Measurements from ENCODE around the gene ST8SIA2. TPM values are rescaled to one million over a fixed set of nuclear protein-coding genes. Genes with fewer than 3 reads are reported as not detected.

ST8SIA2 gene
- total RNA-seq, 1 donor from 2014 or later, result 4.5 TPM

DNA sequence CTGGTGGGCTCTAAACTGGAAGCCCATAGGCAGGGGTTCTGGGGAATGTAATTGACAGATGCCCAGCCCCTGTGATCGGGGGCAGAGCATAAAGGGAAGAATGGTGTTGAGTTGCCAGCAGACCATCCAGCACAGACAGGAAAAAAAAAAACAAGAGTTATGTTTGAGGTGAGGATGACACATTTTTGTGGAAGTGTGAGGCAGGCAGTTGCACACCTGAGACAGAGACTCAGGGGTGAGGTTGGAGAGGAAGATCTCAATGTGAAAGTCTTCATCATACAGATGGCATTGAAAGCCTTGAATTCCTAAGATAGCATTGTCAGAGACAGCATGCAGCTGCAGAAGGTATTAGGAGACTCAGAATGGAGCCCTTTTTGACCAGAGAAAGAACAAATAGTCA is 18.6 kb upstream of the ST8SIA2 start:
- Mint-ChIP-seq H3K27ac (ENCODE audit: unreplicated experiment) (no peak overlapping the region), H3K27me3 (ENCODE audit: low read depth) (peaks cover 33% of the 10 kb centered on the region), H3K36me3 (ENCODE audit: low read depth) (no peaks in the 10 kb centered on the region), H3K4me3 (ENCODE audit: unreplicated experiment) (no peak overlapping the region), H3K4me1 (ENCODE audit: low read depth) (no peaks in the 10 kb centered on the region), H3K9me3 (ENCODE audit: low read depth) (peaks cover 5% of the 10 kb centered on the region)
- TF ChIP-seq, protein P1, sequence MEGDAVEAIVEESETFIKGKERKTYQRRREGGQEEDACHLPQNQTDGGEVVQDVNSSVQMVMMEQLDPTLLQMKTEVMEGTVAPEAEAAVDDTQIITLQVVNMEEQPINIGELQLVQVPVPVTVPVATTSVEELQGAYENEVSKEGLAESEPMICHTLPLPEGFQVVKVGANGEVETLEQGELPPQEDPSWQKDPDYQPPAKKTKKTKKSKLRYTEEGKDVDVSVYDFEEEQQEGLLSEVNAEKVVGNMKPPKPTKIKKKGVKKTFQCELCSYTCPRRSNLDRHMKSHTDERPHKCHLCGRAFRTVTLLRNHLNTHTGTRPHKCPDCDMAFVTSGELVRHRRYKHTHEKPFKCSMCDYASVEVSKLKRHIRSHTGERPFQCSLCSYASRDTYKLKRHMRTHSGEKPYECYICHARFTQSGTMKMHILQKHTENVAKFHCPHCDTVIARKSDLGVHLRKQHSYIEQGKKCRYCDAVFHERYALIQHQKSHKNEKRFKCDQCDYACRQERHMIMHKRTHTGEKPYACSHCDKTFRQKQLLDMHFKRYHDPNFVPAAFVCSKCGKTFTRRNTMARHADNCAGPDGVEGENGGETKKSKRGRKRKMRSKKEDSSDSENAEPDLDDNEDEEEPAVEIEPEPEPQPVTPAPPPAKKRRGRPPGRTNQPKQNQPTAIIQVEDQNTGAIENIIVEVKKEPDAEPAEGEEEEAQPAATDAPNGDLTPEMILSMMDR (IDR thresholded peaks at IDR 0.05), result no peak
- DNase-seq (ENCODE audit: low spot score), result no peak

DNA sequence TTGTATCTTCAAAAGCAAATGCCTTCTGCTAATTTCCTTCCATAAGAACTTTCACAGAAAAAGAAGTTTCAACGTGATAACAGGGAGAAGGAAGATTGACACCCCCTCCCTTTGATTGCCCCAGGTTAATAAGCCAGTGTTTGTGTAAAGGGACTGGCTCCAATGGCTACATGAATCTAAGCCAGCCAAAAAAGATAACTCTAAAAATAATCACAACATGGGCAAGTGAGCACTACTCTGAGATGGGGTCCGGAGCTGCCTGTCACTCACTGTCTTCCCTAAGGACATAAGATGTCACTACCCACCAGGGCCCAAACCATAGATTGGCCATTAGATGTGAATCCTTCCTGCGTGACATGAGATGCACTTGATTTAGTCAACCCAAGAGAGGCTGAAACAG is 17.6 kb upstream of the ST8SIA2 start:
- H3K4me3 Mint-ChIP-seq (ENCODE audit: unreplicated experiment), result no peak overlapping the region
- H3K9me3 Mint-ChIP-seq (ENCODE audit: low read depth), result peaks cover 7% of the 10 kb centered on the region
- peaks cover 36% of the 10 kb centered on the region for H3K27me3 Mint-ChIP-seq (ENCODE audit: low read depth)
- TF ChIP-seq, protein P1 (IDR thresholded peaks at IDR 0.05), result no peak
- no peak overlapping the region for H3K27ac Mint-ChIP-seq (ENCODE audit: unreplicated experiment)
- no peaks in the 10 kb centered on the region for H3K36me3 Mint-ChIP-seq (ENCODE audit: low read depth)
- no peak for DNase-seq (ENCODE audit: low spot score)
- H3K4me1 Mint-ChIP-seq (ENCODE audit: low read depth), result no peaks in the 10 kb centered on the region

DNA sequence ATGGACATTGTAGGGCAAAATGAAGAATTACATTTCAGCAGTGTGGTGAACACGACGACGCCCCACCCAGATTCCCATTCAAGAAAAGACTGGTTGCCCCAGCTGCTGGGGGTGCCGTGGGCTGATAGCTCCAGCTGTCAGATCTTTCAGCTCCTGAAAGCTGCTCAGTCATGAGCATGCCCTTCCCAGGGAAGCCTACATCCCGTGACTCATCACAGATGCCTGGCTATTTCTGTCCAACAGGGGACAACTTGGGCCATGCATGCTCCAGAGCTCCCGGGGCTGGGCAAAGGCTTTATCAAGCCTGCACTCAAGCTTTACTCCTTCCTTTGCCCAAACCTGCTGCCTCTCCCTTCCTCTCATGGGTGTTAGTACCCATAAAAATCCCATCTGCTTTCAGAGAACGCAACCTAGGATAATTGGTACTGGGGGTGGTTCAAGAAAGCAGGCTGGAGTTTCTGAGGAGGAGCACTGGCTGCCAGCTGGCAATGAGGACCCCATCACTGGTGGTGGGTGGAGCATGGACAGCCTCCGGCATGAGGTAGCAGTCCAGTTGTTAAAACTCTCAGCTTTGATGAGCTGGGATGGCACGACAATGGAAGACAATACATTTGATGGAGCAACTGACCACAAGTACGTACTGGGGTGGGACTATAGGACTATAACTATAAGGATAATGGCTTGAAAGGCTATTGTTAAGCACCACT is 16.4 kb upstream of the ST8SIA2 start:
- H3K9me3 Mint-ChIP-seq (ENCODE audit: low read depth), result peaks cover 7% of the 10 kb centered on the region

DNA sequence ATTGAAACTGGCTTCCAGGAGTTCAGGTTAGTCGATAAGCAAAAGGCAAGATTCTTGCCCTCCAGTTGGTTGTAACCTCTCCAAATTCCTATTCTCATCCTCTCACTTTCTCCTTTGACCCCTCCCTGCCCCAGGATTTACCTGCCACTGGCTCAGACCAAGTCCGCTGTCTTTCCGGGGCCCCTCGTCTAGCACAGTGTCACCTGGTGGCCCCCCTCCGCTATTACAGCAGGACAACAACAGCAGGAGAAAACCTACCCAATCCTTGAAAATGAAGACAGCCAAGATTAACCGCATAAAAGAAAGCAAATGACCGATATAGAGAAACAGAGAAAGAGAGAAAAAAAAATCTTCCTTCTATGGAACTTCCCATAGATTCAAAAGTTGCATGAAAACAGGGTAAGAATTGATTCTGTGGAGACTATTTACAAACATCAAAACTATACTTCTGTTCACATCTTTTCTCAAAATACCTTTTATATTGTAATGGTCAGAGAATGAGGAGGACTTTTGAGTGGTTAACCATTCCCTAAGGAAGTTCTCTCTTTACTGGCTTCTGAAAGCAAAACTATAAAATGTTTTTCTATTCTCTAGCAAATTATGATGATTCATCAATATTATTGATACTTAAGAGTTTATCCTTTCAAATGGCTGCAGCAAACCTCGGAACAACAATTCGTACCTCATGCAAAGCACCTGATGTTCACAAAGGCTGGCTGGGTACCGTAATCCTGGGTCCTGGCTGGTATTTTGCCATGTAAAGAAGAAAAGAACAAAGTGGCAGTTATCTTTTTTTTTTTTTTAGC is 10.0 kb upstream of the ST8SIA2 start:
- Mint-ChIP-seq H3K27me3 (ENCODE audit: low read depth) (peaks cover 38% of the 10 kb centered on the region), H3K4me1 (ENCODE audit: low read depth) (peaks cover 9% of the 10 kb centered on the region), H3K27ac (ENCODE audit: unreplicated experiment) (no peak overlapping the region), H3K36me3 (ENCODE audit: low read depth) (no peaks in the 10 kb centered on the region), H3K4me3 (ENCODE audit: unreplicated experiment) (no peak overlapping the region), H3K9me3 (ENCODE audit: low read depth) (peaks cover 7% of the 10 kb centered on the region)
- no peak for DNase-seq (ENCODE audit: low spot score)
- TF ChIP-seq, protein P1 (IDR thresholded peaks at IDR 0.05), result peak; percentile 78

More for the DNA sequence above, 16.4 kb upstream of the ST8SIA2 start:
- Mint-ChIP-seq H3K4me1 (ENCODE audit: low read depth) (no peaks in the 10 kb centered on the region), H3K27me3 (ENCODE audit: low read depth) (peaks cover 42% of the 10 kb centered on the region), H3K27ac (ENCODE audit: unreplicated experiment) (no peak overlapping the region), H3K36me3 (ENCODE audit: low read depth) (no peaks in the 10 kb centered on the region), H3K4me3 (ENCODE audit: unreplicated experiment) (no peak overlapping the region)
- DNase-seq (ENCODE audit: low spot score), result no peak
- TF ChIP-seq, protein P1 (IDR thresholded peaks at IDR 0.05), result peak; percentile 12

DNA sequence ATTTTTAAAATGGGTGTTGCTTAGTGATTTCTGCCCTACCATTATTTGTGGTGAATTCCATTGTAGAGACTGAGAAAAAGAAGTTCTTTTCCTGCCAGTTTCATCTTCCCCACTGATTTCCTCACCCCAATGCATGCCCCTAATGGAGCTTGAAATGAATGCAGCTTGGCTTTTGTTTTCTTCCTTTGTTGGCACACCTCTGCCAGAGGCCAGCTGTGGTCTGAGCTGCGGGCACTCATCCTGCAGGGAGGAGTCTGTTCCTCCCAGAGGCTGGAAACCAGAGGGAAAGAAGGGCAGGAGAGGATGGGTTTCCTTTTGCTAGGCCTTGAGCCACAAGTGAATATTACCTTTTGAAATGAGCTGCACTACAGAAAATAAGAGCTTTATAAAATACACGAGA is 9.3 kb upstream of the ST8SIA2 start:
- TF ChIP-seq, protein P1 (IDR thresholded peaks at IDR 0.05), result no peak
- Mint-ChIP-seq H3K36me3 (ENCODE audit: low read depth) (no peaks in the 10 kb centered on the region), H3K4me3 (ENCODE audit: unreplicated experiment) (no peak overlapping the region)

More for the DNA sequence above, 9.3 kb upstream of the ST8SIA2 start:
- Mint-ChIP-seq H3K27ac (ENCODE audit: unreplicated experiment) (no peak overlapping the region), H3K27me3 (ENCODE audit: low read depth) (peaks cover 45% of the 10 kb centered on the region), H3K9me3 (ENCODE audit: low read depth) (peaks cover 6% of the 10 kb centered on the region), H3K4me1 (ENCODE audit: low read depth) (peaks cover 9% of the 10 kb centered on the region)
- no peak for DNase-seq (ENCODE audit: low spot score)

All from chondrocyte (in vitro differentiated cells).